GM12878 (cell line): ENCODE results near the gene DIAPH2. TPM values are rescaled to one million over a fixed set of nuclear protein-coding genes. Genes with fewer than 3 reads are reported as not detected.

Source experiments
- ATAC-seq: fragments of 200-7000 bp; cut with Tn5 transposase; 3 replicates; pipeline ENCODE4 v1.9.1; 2020; ENCODE audit warnings: mild to moderate bottlenecking, moderate library complexity
- BruUV-seq: library from RNA; stranded (reverse); fragments of 400-500 nt; replicated peaks from 2 replicates; lab custom pipeline; 2021; lab: Mats Ljungman, UMichigan
- CTCF ChIA-PET: fragments of 300-600 bp; sonication (Branson Sonifier 250); formaldehyde crosslinking; extraction: SDS; loops from one replicate; lab custom pipeline; 2021; ENCODE audit warnings: inconsistent platforms; lab: Yijun Ruan, JAX
- POLR2A ChIA-PET: fragments of 350-600 bp; formaldehyde crosslinking; extraction: SDS; loops from one replicate; lab custom pipeline; 2021; ENCODE audit warnings: inconsistent platforms; lab: Charles Lee
- RAD21 ChIA-PET: fragments of 300-600 bp; sonication (Branson Sonifier 250); formaldehyde crosslinking; loops from one replicate; lab custom pipeline; 2023; ENCODE audit warnings: antibody characterized with exemption; ENCODE audit not compliant: unreplicated experiment; lab: Charles Lee
- SMC1A ChIA-PET: fragments of 300-600 bp; sonication (Branson Sonifier 250); formaldehyde crosslinking; loops from one replicate; lab custom pipeline; 2023; ENCODE audit not compliant: unreplicated experiment, uncharacterized antibody; lab: Charles Lee
- DNase-seq: peaks from one replicate; pipeline ENCODE4 v3.0.0-alpha.2; 2011; ENCODE audit warnings: low read depth, low spot score
- FAIRE-seq: peaks from 3 replicates; lab custom pipeline; 2011; peaks lifted over from hg19 to GRCh38; lab: Jason Lieb, UNC
- H2AFZ ChIP-seq: 2 replicates; pipeline ENCODE4 v1.6.0; 2011; ENCODE audit warnings: low read depth, low read length, control low read depth; ENCODE audit not compliant: control insufficient read depth
- H3K27ac ChIP-seq: 2 replicates; pipeline ENCODE4 v1.5.1; 2011; ENCODE audit warnings: control low read depth; ENCODE audit not compliant: control insufficient read depth, insufficient read depth
- H3K27me3 ChIP-seq, 2 experiments: replicated peaks in 1 of 2; 2 replicates each; pipeline versions ENCODE4 v1.6.0 to v1.6.1; 2011; ENCODE audit warnings: low read length in 1 of 2; ENCODE audit not compliant: control insufficient read depth in 2 of 2, insufficient read depth in 2 of 2
- H3K36me3 ChIP-seq, 2 experiments: 2 replicates each; pipeline ENCODE4 v1.5.1; 2011; ENCODE audit warnings: low read length in 1 of 2; ENCODE audit not compliant: control insufficient read depth in 2 of 2, insufficient read depth in 2 of 2
- H3K4me1 ChIP-seq: 2 replicates; pipeline ENCODE4 v1.6.1; 2011; ENCODE audit warnings: mild to moderate bottlenecking, low read length, moderate library complexity, mixed read lengths; ENCODE audit not compliant: control insufficient read depth, insufficient read depth
- H3K4me2 ChIP-seq: 2 replicates; pipeline ENCODE4 v1.6.0; 2011; ENCODE audit warnings: control low read depth; ENCODE audit not compliant: control insufficient read depth, insufficient read depth
- H3K4me3 ChIP-seq: fragments of 200-600 bp; sonication (generic); 2 replicates; pipeline ENCODE4 v1.5.1; 2016
- H3K79me2 ChIP-seq: 2 replicates; pipeline ENCODE4 v1.6.0; 2011; ENCODE audit warnings: low read length; ENCODE audit not compliant: control insufficient read depth, insufficient read depth
- H3K9ac ChIP-seq: 2 replicates; pipeline ENCODE4 v1.8.0; 2011; ENCODE audit warnings: low read length, control low read depth, mixed read lengths; ENCODE audit not compliant: control insufficient read depth, insufficient read depth
- H3K9me3 ChIP-seq: replicated peaks from 3 replicates; pipeline ENCODE4 v1.5.1; 2011; ENCODE audit warnings: mild to moderate bottlenecking, low read length; ENCODE audit not compliant: control insufficient read depth, insufficient read depth
- H4K20me1 ChIP-seq: 2 replicates; pipeline ENCODE4 v1.6.0; 2011; ENCODE audit not compliant: control insufficient read depth, insufficient read depth
- ATF2 ChIP-seq: IDR thresholded peaks from 2 replicates; pipeline ENCODE4 v1.6.1; 2012; ENCODE audit warnings: low read length, inconsistent platforms
- BCL11A ChIP-seq: IDR thresholded peaks from 2 replicates; pipeline ENCODE4 v1.6.1; 2011; ENCODE audit warnings: low read depth, low read length
- CEBPZ ChIP-seq: fragments of 150-350 bp; IDR thresholded peaks from 2 replicates; pipeline ENCODE4 v1.6.1; 2016; ENCODE audit warnings: low read depth, low read length
- CTCF ChIP-seq, 3 experiments: IDR thresholded peaks in 2 of 3; conservative IDR thresholded peaks in 1 of 3; 2 replicates each; pipeline ENCODE4 v1.5.1; 2011; ENCODE audit warnings: low read depth in 3 of 3, low read length in 3 of 3, mild to moderate bottlenecking in 3 of 3, control low read depth in 2 of 3, moderate library complexity in 2 of 3, inconsistent platforms in 1 of 3, mixed read lengths in 1 of 3; ENCODE audit not compliant: control insufficient read depth in 2 of 3, insufficient read depth in 1 of 3; ENCODE audit errors: extremely low read depth in 1 of 3
- HCFC1 ChIP-seq: fragments of 150-350 bp; IDR thresholded peaks from 2 replicates; pipeline ENCODE4 v1.6.1; 2014; ENCODE audit warnings: low read length
- HDGF ChIP-seq: fragments of 450-650 bp; IDR thresholded peaks from 2 replicates; pipeline ENCODE4 v1.6.1; 2016; ENCODE audit warnings: antibody characterized with exemption
- IKZF1 ChIP-seq: fragments of 450-650 bp; conservative IDR thresholded peaks from 2 replicates; pipeline ENCODE4 v1.6.1; 2017; ENCODE audit warnings: antibody characterized with exemption, mild to moderate bottlenecking
- MTA2 ChIP-seq: fragments of 450-650 bp; IDR thresholded peaks from 2 replicates; pipeline ENCODE4 v1.6.1; 2016; ENCODE audit warnings: low read depth, mild to moderate bottlenecking, moderate library complexity
- MYB ChIP-seq: fragments of 150-350 bp; IDR thresholded peaks from 2 replicates; pipeline ENCODE4 v1.6.1; 2014; ENCODE audit warnings: mild to moderate bottlenecking, low read depth, low read length, borderline replicate concordance
- PBX3 ChIP-seq: IDR thresholded peaks from 2 replicates; pipeline ENCODE4 v1.6.1; 2011; ENCODE audit warnings: mild to moderate bottlenecking, low read depth, low read length, moderate library complexity; ENCODE audit not compliant: insufficient replicate concordance
- RB1 ChIP-seq: fragments of 450-650 bp; formaldehyde crosslinking; IDR thresholded peaks from 2 replicates; pipeline ENCODE4 v1.6.1; 2017; ENCODE audit warnings: mild to moderate bottlenecking, borderline replicate concordance
- RBBP5 ChIP-seq: fragments of 200-600 bp; sonication (generic); conservative IDR thresholded peaks from 2 replicates; pipeline ENCODE4 v1.6.1; 2016
- RCOR1 ChIP-seq: conservative IDR thresholded peaks from 2 replicates; pipeline ENCODE4 v1.6.1; 2012; ENCODE audit warnings: low read depth, low read length, improper control_type of control experiment
- TAF1 ChIP-seq: IDR thresholded peaks from 2 replicates; pipeline ENCODE4 v1.6.1; 2011; ENCODE audit warnings: mild to moderate bottlenecking, low read depth, low read length, borderline replicate concordance
- TARDBP ChIP-seq: IDR thresholded peaks from 2 replicates; pipeline ENCODE4 v1.6.1; 2016; ENCODE audit warnings: borderline replicate concordance
- ZSCAN29 ChIP-seq: fragments of 450-650 bp; IDR thresholded peaks from 2 replicates; pipeline ENCODE4 v1.6.1; 2017; ENCODE audit warnings: mild to moderate bottlenecking, moderate library complexity
- WGBS: methylation state at CpG from one replicate; pipeline ENCODE4 v1.1.6; 2016; ENCODE audit warnings: low lambda C conversion rate; ENCODE audit not compliant: insufficient replicate concordance, insufficient coverage; ENCODE audit errors: missing lambda C conversion rate; 5-methylcytosine and 5-hydroxymethylcytosine counted together
- in situ Hi-C: fragments of 300-500 bp; cut with MboI; formaldehyde crosslinking; loops from 9 replicates; pipeline ENCODE4 v1.14.3; 2018; ENCODE audit warnings: mixed read lengths
- intact Hi-C: fragments of 100-400 bp; cut with micrococcal nuclease; formaldehyde crosslinking; loops from one replicate; pipeline ENCODE4 v1.14.2; 2022; ENCODE audit not compliant: unreplicated experiment
- polyA plus RNA-seq, 11 experiments: library from polyadenylated mRNA; depleted of rRNA in 4 of 11; unstranded in 6 of 11; stranded (reverse) in 5 of 11; fragments of >200 nt; fragmentation: Nextera tagmentation in 4 of 11; fragmentation: Illumina TruSeq in 1 of 11; extraction: Ambion mirVana in 4 of 11; extraction: Trizol in 1 of 11; gene quantifications; 1 replicate in 1 of 11; 2 replicates in 10 of 11; pipeline versions ENCODE4 v1.2.1 to v1.2.3, GENCODE V29; 2011 to 2016; ENCODE audit warnings: inconsistent platforms in 2 of 11, missing spikeins in 2 of 11, low read depth in 1 of 11
- total RNA-seq, 4 experiments: library from RNA; depleted of rRNA in 3 of 4; stranded (reverse); fragments of >200 nt in 3 of 4; fragmentation: Illumina TruSeq in 1 of 4; extraction: Trizol in 1 of 4; gene quantifications; 2 replicates each; pipeline versions ENCODE4 v1.2.1 to v1.2.3, GENCODE V29; 2013 to 2021

Gene DIAPH2
- total and polyA plus RNA-seq, 10 of the 15 experiments (the other 5 are each of a cell fraction or from before 2014, with no cell fraction given) = 2.2 to 16.6 (median 8.8) TPM

- TF ChIP-seq BCL11A (no peak), RB1 (no peak), MTA2 (no peak), CTCF (IDR thresholded peaks at IDR 0.05 in 2 of 3, conservative IDR thresholded peaks at IDR 0.05 in 1 of 3; ENCODE audit: control insufficient read depth in 2 of 3, extremely low read depth in 1 of 3, insufficient read depth in 1 of 3, low read depth in 3 of 3, low read length in 3 of 3) (no peak), MYB (no peak)
These were observed 949.2 kb downstream of the DIAPH2 start (continued) for GRCh38 chrX:97633798-97634197.

GRCh38 chrX:97636473-97637140, 952.0 kb downstream of the DIAPH2 start:
- DNase-seq = no peak
- no peak for TF ChIP-seq RCOR1
- no peak for TF ChIP-seq ZSCAN29
- TF ChIP-seq CEBPZ = no peak
- TF ChIP-seq ATF2 = no peak
- no peak for TF ChIP-seq TAF1
- no peak for TF ChIP-seq HDGF
- no peak for TF ChIP-seq TARDBP
- no peak for TF ChIP-seq RBBP5
- no peak for TF ChIP-seq HCFC1
- no peak for TF ChIP-seq IKZF1
- TF ChIP-seq PBX3 = no peak

More at GRCh38 chrX:97636473-97637140, 952.0 kb downstream of the DIAPH2 start:
- Histone ChIP-seq H3K27me3 (no peaks in the 10 kb centered on the region), H3K27ac (no peak overlapping the region), H3K9me3 (no peaks in the 10 kb centered on the region), H2AFZ (no peak overlapping the region), H3K36me3 (no peaks in the 10 kb centered on the region), H3K79me2 (no peaks in the 10 kb centered on the region), H3K4me2 (no peak overlapping the region), H4K20me1 (no peaks in the 10 kb centered on the region), H3K9ac (no peak overlapping the region), H3K4me1 (no peaks in the 10 kb centered on the region), H3K4me3 (no peak overlapping the region)
- in situ Hi-C loops = no loop called here
- FAIRE-seq (no peak), ATAC-seq (no peak)
- no TSS peak for BruUV-seq
- ChIA-PET POLR2A (no interaction called here), RAD21 (no interaction called here), CTCF (interaction anchor here (1.8 kb wide), 1 partner anchor 49 kb away, joined by 5 read pairs; no protein-coding TSS in a partner anchor), SMC1A (no interaction called here)
- 68% methylated on average over 5 of the region's 5 CpGs for WGBS
- intact Hi-C loops = no loop called here
